ENCODE data around the gene IL18RAP.

The IL18RAP gene, protein sequence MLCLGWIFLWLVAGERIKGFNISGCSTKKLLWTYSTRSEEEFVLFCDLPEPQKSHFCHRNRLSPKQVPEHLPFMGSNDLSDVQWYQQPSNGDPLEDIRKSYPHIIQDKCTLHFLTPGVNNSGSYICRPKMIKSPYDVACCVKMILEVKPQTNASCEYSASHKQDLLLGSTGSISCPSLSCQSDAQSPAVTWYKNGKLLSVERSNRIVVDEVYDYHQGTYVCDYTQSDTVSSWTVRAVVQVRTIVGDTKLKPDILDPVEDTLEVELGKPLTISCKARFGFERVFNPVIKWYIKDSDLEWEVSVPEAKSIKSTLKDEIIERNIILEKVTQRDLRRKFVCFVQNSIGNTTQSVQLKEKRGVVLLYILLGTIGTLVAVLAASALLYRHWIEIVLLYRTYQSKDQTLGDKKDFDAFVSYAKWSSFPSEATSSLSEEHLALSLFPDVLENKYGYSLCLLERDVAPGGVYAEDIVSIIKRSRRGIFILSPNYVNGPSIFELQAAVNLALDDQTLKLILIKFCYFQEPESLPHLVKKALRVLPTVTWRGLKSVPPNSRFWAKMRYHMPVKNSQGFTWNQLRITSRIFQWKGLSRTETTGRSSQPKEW

DNA sequence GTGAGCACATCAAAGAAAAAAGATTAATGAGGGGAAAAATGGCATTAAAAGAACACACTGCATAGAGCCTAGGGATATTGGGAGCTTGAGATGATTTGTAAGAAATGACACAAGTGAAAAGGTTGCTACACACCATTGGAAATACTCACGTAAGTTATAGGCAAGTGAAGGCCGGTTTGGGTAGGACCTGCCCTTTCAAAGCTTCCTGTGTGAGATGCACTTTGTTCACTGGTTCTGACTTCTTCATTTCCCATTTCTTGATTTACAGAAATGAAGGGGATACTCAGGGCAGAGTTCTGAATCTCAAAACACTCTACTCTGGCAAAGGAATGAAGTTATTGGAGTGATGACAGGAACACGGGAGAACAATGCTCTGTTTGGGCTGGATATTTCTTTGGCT is at the start of gene IL18RAP:
Gene IL18RAP (plus strand): TSS at position 251 of the 400 bp plus-strand sequence. CDS start 118 bp downstream, at position 369.
- no peak for DNase-seq

- DNase-seq: no peak
Measured at GRCh38 chr2:102376052-102376591, 46.8 kb upstream of the IL18RAP start.

- DNase-seq: no peak
Measured at GRCh38 chr2:102383722-102384121, 39.2 kb upstream of the IL18RAP start.

GRCh38 chr2:102385522-102385921 is 37.4 kb upstream of the IL18RAP start:
- DNase-seq: no peak

DNA sequence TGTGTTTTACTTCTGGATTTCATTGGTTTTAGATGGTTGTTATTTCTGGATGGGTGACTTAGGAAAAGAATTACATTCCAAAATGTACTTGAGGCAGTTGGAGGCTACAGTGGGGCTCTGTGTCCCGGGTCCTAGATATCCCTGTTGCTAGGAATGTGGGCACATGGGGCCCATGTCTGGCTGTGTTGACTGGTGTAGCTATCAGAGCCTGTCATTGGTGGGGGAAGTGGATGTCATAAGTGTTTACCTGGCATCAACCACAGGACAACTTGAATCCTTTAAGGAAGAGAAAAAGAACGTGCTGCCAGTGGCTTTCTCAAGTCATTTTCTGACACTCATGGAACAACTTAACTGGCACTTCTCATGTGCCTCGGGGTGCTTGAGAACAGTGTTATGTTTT is 37.0 kb upstream of the IL18RAP start:
- DNase-seq: no peak

- no peak for DNase-seq
Measured at GRCh38 chr2:102386867-102387541, 36.0 kb upstream of the IL18RAP start.

GRCh38 chr2:102387763-102388546 is 35.0 kb upstream of the IL18RAP start:
- DNase-seq: no peak

- DNase-seq: no peak
Measured at GRCh38 chr2:102391565-102391964, 31.4 kb upstream of the IL18RAP start.

- DNase-seq: no peak
Measured at GRCh38 chr2:102392096-102392495, 30.9 kb upstream of the IL18RAP start.

DNA sequence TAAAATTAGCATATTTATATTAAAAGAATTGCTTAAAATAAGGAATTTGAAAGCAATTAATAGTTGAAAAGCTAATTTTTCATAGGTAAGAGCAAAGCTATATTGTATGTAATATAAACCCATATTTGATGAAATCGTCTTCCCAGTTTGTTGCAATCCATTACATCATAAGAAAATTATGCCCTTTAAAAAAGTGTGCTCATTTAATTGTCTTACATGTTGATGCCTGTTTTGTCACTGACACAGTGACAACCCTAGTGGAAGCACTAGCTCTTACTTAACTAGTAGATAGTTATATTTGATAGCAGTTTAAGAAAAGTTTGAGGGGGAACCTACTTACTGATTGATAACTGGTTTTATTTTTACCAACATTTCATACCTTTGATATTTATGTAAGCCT is 30.0 kb upstream of the IL18RAP start:
- no peak for DNase-seq

DNA sequence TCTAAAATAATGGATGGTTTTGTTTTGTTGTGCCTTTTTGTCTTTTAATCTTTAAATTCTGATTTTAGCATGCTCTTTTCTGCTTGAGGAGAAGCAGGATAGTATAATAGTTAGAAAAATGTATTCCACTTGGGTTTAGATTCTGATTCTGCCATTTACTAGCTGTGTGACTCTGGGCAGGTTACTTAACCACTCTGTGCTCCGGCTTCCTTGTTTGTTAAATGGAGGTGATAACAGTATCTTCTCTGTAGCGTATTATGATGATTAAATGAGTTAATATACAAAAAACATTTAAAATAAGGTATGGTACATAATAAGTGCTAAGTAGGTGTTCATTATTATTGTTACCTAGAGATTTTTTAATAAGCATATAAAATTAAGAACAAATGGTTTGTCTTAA is 26.9 kb upstream of the IL18RAP start:
- no peak for DNase-seq

- no peak for DNase-seq
Measured at GRCh38 chr2:102397209-102397608, 25.8 kb upstream of the IL18RAP start.

- DNase-seq: no peak
Measured at GRCh38 chr2:102399499-102400141, 23.3 kb upstream of the IL18RAP start.

- no peak for DNase-seq
Measured at GRCh38 chr2:102401456-102401855, 21.5 kb upstream of the IL18RAP start.

DNA sequence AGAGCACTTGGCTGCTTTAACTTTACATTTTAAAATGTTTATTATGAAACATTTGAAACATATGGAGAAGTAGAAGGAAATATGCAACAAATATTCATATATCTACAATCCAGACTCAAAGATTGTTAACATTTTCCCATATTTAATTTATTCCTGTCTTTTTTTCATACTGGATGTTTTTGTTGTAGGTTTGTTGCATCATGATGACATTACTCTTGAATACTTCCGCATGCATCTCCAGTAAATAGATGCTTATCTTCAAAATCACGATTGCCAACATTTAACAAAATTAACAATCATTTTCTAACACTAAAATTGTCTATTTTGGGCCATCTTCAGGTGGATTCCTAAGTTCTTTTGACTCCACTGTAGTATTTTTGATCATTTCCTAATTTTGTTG is 21.1 kb upstream of the IL18RAP start:
- no peak for DNase-seq

DNA sequence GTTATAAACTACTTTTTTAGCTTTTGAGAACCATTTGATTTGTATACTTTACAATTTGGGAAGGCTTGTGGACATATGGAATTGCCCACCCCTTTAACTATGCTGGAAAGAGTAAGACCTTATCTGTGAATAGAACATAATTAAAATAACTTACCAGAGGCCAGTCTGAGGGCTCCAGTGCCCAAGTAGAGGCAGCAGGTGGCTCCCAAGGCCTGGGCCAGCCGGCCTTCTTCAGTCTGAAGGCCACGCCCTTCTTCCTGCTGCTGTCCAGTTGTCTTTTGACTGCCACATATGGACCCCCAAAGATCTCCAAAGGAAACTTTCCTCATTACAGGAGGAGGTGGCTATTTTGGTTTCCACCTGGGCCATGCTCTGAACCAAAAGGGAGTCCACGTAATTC is 12.0 kb upstream of the IL18RAP start:
- DNase-seq: no peak

DNA sequence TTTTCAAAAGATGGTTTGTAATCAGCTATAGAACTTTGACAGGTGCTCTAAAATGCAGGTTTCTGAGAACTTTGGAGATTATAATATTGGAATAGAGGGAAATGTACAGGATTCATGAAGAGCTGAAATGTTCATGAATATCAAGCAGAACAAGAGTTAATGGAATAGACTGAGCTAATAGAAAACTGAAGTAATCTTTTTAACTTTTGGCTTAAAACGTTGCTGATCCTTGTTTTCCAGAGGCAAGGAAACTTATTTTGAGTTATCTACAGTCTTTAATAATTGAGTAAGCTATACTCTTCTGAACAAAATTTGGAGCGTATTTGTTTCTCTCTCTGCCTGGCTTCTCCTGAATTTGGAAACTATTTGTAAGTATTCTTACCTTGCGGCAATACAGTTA is 10.8 kb upstream of the IL18RAP start:
- DNase-seq: no peak

DNA sequence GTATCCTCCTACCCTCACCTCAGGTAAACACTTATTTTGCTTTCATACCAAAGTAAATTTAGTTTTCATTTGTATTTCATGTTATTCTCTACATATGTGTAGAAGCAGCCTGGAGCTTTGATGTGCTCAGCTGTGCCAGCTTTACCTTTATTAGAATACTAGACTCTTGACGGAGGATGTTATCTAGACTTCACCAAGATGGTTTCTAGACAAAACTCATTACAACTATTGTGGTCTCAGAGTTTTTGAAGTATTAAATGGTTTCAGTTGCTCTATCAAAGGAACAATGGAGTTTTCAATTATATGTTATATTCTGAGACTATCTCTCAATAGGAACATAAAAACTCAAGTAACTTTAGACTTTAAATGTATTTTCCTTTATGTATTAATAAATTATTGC is 5.0 kb upstream of the IL18RAP start:
- DNase-seq: no peak

DNA sequence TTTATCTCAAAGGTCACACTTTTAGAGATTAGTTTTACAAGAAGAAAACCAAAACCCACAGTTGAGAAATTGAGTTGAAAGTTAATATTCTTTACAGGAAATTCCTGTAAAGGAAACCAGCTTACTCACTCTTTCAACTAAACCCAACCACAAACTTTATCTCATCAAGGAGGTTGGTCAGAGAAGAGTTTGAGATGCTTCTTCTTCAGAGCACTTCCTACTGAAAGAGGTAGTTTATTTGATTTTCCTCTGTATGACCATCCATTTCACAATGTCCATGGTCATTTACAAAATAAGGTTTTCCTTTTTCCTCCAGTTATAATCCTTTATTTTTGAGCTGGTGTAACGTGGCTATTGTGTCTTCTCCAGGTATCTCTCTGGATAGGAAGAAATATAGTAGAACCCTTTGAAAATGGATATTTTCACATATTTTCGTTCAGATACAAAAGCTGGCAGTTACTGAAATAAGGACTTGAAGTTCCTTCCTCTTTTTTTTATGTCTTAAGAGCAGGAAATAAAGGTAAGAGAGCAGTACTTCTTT is 4.5 kb upstream of the IL18RAP start:
- no peak for DNase-seq

GRCh38 chr2:102420290-102420689 is 2.7 kb upstream of the IL18RAP start:
- DNase-seq: no peak

DNA sequence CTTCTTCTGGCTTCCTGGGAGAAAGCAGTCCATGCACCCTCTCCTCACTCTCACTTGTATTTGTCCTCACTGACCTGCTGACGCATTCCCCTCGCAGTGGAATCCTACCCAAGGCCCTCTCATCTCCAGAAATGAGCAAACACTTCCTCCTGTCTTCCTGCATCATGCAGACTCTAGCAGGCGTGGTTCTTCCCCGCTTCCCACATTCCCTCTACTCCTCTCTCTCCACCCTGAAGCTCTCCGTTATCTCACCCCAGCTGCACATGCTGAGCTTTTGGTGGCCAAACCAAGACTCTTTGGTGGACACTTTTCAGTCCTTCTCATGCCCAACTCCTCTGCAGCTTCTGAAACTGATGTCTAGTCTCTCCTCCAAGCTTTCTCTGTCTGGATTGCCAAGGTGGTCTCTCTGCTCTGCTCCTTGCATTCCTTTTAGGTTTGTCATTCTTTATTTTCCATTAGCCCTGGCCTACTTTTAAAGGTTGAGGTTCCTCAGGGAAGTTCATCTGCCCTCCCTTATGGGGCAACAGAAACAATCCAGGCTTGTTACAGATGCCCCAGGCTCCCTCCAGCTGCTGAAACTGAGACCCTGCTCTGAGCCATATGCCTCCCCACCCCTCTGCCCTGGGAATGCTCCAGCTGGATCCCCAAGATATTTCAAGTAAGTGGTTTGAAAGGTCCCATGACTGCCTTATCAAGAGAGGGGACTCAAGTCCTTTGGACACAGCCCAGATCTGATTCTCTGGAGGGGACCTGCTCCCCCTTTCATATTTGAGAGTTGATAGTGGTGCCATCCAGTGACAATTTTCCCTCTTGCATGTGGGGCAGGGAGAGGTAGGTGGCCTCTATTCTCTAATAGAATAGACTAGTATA is 835 bp upstream of the IL18RAP start:
- DNase-seq: no peak

All from stimulated activated CD4-positive, alpha-beta T cell treated with anti-CD3 and anti-CD28 coated beads, Interleukin-2, amount 100 ng/mL, for 48 hours (primary cell).